GM18951 (cell line): Measurements from ENCODE around the gene DENND5B.

ENCODE experiments used
- POLR2A ChIP-seq: IDR thresholded peaks from 4 replicates; pipeline ENCODE4 v1.6.1; 2011; ENCODE audit warnings: mild to moderate bottlenecking; ENCODE audit not compliant: insufficient read length, insufficient read depth; ENCODE audit errors: extremely low read depth
- in situ Hi-C: fragments of 300-500 bp; cut with MboI; formaldehyde crosslinking; loops from one replicate; pipeline ENCODE4 v1.12.0; 2022; ENCODE audit warnings: low sequenced_read_pairs, mixed read lengths, inconsistent platforms; ENCODE audit not compliant: unreplicated experiment

DENND5B gene

GRCh38 chr12:31342286-31342685 is 248.7 kb downstream of the DENND5B start:
- TF ChIP-seq POLR2A = no peak
- in situ Hi-C loops = no loop called here

DNA sequence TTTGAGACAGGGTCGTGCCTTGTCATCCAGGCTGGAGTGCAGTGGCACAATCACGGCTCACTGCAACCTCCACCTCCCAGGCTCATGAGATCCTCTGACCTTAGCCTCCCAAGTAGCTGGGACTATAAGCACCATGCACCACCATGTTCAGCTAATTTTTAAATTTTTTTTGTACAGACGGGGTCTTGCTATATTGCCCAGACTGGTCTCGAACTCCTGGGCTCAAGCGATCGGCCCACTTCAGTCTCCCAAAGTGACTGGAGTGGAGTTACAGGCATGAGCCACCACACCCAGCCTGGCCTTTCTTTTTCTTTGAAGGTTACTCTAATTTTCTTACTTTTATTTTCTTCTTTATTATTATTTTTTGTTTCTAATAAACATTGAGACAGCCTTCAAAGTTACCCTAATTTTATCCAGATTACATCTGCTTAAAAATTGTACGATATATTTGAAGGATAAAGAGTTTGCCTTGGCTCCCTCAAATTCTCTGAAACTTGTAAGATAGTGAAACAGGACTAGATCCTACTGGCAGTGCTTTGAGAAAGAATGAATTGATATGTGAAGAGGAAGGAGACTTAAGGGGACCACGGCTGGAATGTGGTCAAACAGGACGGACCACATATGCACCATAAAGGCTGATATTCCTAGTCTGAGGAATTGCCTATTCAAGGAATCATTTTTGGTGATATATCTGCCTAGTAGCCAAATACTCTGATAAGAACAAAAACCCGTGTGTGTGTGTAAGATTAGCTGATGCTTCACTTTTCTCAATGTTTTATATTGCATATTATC is 250.9 kb downstream of the DENND5B start:
- TF ChIP-seq POLR2A = no peak
- in situ Hi-C loops = no loop called here

GRCh38 chr12:31337952-31338351 is 253.0 kb downstream of the DENND5B start:
- in situ Hi-C loops = no loop called here
- TF ChIP-seq POLR2A = no peak
